H54 (cell line): Measurements from ENCODE around the gene ZFAND3.

Source experiments
- DNase-seq: peaks from one replicate; pipeline ENCODE4 v3.0.0; 2011; ENCODE audit warnings: low spot score, mixed read lengths; ENCODE audit not compliant: insufficient read length
- FAIRE-seq: peaks from 3 replicates; lab custom pipeline; 2011; peaks lifted over from hg19 to GRCh38; lab: Jason Lieb, UNC
- POLR2A ChIP-seq: IDR thresholded peaks from 2 replicates; pipeline ENCODE4 v1.6.1; 2011; ENCODE audit warnings: low read depth, mild to moderate bottlenecking, low read length

The ZFAND3 gene

GRCh38 chr6:38021029-38021428, 201.5 kb downstream of the ZFAND3 start:
- peak; percentile 11 for FAIRE-seq
- TF ChIP-seq POLR2A = no peak
- DNase-seq = no peak

- DNase-seq (no peak), FAIRE-seq (no peak)
- no peak for TF ChIP-seq POLR2A
These were observed 202.0 kb downstream of the ZFAND3 start for GRCh38 chr6:38021571-38021970.

GRCh38 chr6:38022688-38023087, 203.2 kb downstream of the ZFAND3 start:
- FAIRE-seq = no peak
- DNase-seq = no peak
- TF ChIP-seq POLR2A = no peak

DNA sequence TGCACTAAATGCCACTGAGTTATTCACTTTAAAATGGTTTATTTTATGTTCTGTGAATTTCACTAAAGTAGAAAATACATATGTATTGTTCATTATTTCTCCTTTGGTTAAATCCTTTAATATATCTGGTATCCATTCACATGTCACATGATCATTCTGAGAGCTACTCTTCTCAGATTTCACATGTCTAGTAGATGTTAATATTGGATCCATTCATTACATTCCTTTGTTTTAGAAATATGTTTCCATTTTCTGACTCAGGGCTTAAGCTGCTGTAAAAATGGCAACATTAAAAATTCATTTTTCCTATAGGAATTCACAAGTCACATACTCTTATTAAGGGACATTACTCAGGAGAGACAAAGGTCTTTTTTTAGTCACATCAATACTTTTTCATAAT, 205.4 kb downstream of the ZFAND3 start:
- no peak for DNase-seq
- no peak for FAIRE-seq
- TF ChIP-seq POLR2A = no peak

- FAIRE-seq = peak; percentile 33
- TF ChIP-seq POLR2A = no peak
- no peak for DNase-seq
These were observed 205.9 kb downstream of the ZFAND3 start for GRCh38 chr6:38025451-38025850.

DNA sequence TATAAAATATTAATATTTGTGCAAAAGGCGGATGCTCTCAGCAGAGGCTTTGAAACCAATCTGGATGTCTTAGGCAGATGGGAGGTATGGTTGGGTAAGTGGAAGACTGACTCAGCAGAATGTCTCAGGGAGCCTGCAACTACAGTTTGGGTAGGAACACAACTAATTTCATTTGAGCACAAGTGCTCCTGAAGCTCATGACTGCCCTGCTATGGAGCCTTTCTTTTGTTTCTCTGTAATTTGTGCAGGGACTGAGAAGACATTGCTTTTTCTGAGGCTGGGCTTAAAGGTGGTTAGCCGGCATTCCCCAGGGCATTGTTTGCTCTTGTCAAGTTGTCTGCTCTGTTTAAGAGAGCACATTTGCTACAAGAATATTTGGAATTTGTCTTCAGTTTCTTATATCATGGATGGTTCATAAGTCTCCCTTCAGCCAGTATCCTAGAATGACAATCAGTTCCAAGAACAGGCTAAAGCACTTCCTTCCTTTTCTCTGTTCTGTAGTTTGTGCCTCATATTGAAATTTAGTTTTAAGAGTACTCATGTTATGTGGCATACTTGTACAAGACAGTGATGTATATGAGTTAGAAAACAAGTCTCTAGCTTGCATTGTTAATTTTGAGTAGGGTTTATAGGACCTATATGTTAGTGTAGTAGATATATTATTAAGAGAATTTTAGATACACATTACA, 208.3 kb downstream of the ZFAND3 start:
- no peak for TF ChIP-seq POLR2A
- peak; percentile 74 for FAIRE-seq
- DNase-seq = no peak

DNA sequence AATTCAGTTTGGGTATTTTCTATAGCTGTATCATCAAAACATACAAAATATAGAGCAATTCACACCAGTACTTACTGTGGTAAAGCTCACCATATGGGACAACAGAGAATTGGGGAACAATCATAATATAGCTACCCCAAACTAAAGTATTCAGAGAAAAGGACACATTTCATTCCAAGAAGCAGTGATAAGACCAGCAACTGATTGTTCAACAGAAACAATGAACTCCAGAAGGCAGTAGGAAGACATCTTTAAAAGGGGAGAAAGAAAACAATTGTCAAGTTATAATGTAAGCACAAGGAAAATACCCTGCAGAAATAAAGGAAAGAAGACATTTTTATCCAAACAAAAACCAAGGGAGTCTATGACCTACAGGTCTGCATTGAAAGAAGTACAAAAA, 210.9 kb downstream of the ZFAND3 start:
- no peak for DNase-seq
- no peak for FAIRE-seq
- no peak for TF ChIP-seq POLR2A

- no peak for FAIRE-seq
- TF ChIP-seq POLR2A = no peak
- DNase-seq = no peak
These were observed 213.3 kb downstream of the ZFAND3 start for GRCh38 chr6:38032797-38033196.

DNA sequence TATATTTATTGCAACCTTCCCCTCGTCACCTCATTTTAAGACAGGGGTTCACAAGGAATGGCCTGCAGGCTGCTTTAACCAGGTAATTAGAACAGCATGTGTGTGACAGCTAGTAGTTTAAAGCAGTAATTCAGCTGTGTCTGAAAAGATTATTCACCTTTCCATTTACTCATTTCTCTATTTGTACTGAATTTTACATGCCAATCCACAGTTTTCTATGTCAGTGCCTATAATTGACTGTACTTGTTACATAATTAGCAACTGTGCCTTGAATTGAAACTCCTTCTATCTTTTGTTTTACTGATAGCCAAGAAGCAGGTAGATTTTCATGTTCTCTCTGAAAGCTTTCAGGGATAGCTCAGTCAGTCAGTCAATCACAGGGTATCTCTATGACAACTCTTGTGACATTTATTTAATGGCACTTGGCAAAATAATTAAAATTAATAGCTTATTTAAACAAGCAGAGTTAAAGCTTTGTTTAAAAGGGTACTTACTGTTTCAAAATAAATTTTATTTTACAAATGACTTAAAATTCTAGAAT, 214.0 kb downstream of the ZFAND3 start:
- FAIRE-seq = no peak
- TF ChIP-seq POLR2A = no peak
- DNase-seq = no peak

- no peak for DNase-seq
- no peak for FAIRE-seq
- no peak for TF ChIP-seq POLR2A
These were observed 214.9 kb downstream of the ZFAND3 start for GRCh38 chr6:38034274-38034914.

DNA sequence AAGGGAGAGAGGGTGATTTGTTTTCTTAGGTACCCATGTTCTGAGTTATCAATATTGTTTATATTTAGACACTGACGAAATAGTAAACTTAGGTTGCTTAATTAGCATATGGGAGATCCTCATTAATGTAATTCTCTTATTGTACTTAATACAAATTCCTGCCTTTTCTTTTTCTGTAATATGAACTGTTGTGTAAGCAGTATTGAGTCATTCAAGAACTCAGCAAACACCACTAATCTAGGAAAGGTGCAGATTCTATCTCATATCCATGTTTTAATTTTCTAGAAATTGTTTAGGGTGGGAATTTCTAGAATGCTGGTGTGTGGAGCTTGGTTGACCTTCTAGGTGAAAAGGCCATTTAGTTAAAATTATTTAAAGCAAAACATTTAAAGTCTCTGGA, 216.0 kb downstream of the ZFAND3 start:
- DNase-seq = no peak
- TF ChIP-seq POLR2A = no peak
- FAIRE-seq = no peak

- TF ChIP-seq POLR2A = no peak
- FAIRE-seq = no peak
- no peak for DNase-seq
These were observed 220.0 kb downstream of the ZFAND3 start for GRCh38 chr6:38039502-38039901.

- no peak for DNase-seq
- no peak for FAIRE-seq
- no peak for TF ChIP-seq POLR2A
These were observed 220.7 kb downstream of the ZFAND3 start for GRCh38 chr6:38040254-38040653.

DNA sequence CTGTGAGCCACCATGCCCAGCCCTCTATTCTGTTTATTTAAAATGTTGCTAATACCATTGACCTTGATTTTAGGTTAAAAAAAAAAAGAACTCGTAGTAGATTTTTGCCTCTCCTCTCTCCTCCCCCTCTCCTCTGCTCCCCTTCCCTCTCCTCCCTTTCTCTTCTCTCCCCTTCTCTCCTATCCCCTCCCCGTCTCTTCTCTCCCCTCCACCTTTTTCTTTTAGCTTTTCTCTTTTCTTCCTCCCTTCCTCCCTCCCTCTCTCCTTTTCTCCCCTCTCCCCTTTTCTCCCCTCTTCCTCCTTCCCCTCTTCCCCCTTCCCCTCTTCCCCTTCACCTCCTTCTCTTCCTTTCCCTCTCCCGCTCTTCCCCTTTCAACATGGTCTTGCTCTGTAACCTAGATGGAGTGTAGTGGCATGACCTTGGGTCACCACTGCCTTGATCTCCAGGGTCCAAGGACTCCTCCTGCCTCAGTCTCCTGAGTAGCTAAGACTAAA, 223.8 kb downstream of the ZFAND3 start:
- TF ChIP-seq POLR2A = no peak
- DNase-seq = no peak
- no peak for FAIRE-seq
